HepG2 (cell line): Measurements from ENCODE around the gene ATP8B1. TPM values are rescaled to one million over a fixed set of nuclear protein-coding genes. Genes with fewer than 3 reads are reported as not detected.
A peak's percentile ranks its signal among the peaks of the same experiment; 100 is the strongest.

ENCODE experiments used
- CBX2 ChIP-seq, 2 experiments: fragments of 200-600 bp in 1 of 2; sonication (generic); formaldehyde crosslinking in 1 of 2; IDR thresholded peaks; 2 replicates each; pipeline versions ENCODE4 v1.7.0 to v1.8.1; 2018 to 2022; ENCODE audit warnings: low read depth in 2 of 2, low read length in 1 of 2, mild to moderate bottlenecking in 1 of 2, missing genetic modification reagents in 1 of 2
- CREB1 ChIP-seq, 2 experiments: fragments of 450-650 bp in 1 of 2; IDR thresholded peaks; 2 replicates each; pipeline ENCODE4 v1.6.1; 2016 to 2017; ENCODE audit warnings: control low read depth in 1 of 2, mild to moderate bottlenecking in 1 of 2, missing compliant biosample characterization in 1 of 2, missing genetic modification characterization in 1 of 2
- ELF1 ChIP-seq: sonication (generic); formaldehyde crosslinking; IDR thresholded peaks from 2 replicates; pipeline ENCODE4 v1.4.0; 2020; ENCODE audit warnings: missing genetic modification reagents
- GPN1 ChIP-seq: sonication (generic); formaldehyde crosslinking; IDR thresholded peaks from 2 replicates; pipeline ENCODE4 v1.5.1; 2020; ENCODE audit warnings: missing genetic modification reagents, borderline replicate concordance
- HNRNPUL1 ChIP-seq: fragments of 200-400 bp; formaldehyde crosslinking; IDR thresholded peaks from 2 replicates; pipeline ENCODE4 v1.6.1; 2017; ENCODE audit warnings: low read depth, mild to moderate bottlenecking, low read length, moderate library complexity
- KDM5B ChIP-seq: sonication (generic); formaldehyde crosslinking; IDR thresholded peaks from 2 replicates; pipeline ENCODE4 v1.4.0; 2020; ENCODE audit warnings: missing genetic modification reagents, mild to moderate bottlenecking, borderline replicate concordance
- NFYB ChIP-seq: sonication (generic); formaldehyde crosslinking; IDR thresholded peaks from 2 replicates; pipeline ENCODE4 v1.4.0; 2020; ENCODE audit warnings: missing genetic modification reagents
- SATB2 ChIP-seq: sonication (generic); formaldehyde crosslinking; IDR thresholded peaks from 2 replicates; pipeline ENCODE4 v1.5.0; 2020; ENCODE audit warnings: missing genetic modification reagents
- TERF1 ChIP-seq: sonication (generic); formaldehyde crosslinking; IDR thresholded peaks from 2 replicates; pipeline ENCODE4 v1.8.0; 2022; ENCODE audit warnings: mild to moderate bottlenecking, missing genetic modification reagents, moderate library complexity
- TFDP2 ChIP-seq: sonication (generic); formaldehyde crosslinking; IDR thresholded peaks from 2 replicates; pipeline ENCODE4 v1.4.0; 2020; ENCODE audit warnings: missing genetic modification reagents
- ZNF124 ChIP-seq: sonication (generic); formaldehyde crosslinking; IDR thresholded peaks from 2 replicates; pipeline ENCODE4 v1.4.0; 2020; ENCODE audit warnings: missing genetic modification reagents
- ZNF34 ChIP-seq: sonication (generic); formaldehyde crosslinking; IDR thresholded peaks from 2 replicates; pipeline ENCODE4 v1.4.0; 2020; ENCODE audit warnings: mild to moderate bottlenecking, missing genetic modification reagents, borderline replicate concordance
- ZNF350 ChIP-seq: sonication (generic); formaldehyde crosslinking; IDR thresholded peaks from 2 replicates; pipeline ENCODE4 v1.4.0; 2020; ENCODE audit warnings: mild to moderate bottlenecking, low read depth, missing genetic modification reagents, borderline replicate concordance
- ZNF496 ChIP-seq: sonication (generic); formaldehyde crosslinking; IDR thresholded peaks from 2 replicates; pipeline ENCODE4 v1.8.1; 2023; ENCODE audit warnings: mild to moderate bottlenecking, moderate library complexity, missing genetic modification reagents; ENCODE audit not compliant: insufficient replicate concordance
- polyA plus RNA-seq, 8 experiments: library from polyadenylated mRNA; depleted of rRNA in 3 of 8; stranded (reverse) in 7 of 8; unstranded in 1 of 8; fragments of >200 nt; fragmentation: Illumina TruSeq in 4 of 8; extraction: Trizol in 4 of 8; gene quantifications; 2 replicates each; pipeline versions ENCODE4 v1.2.1 to v1.2.3, GENCODE V29; 2011 to 2016; ENCODE audit warnings: low read depth in 4 of 8, missing spikeins in 1 of 8, mixed read lengths in 1 of 8; ENCODE audit not compliant: insufficient read depth in 1 of 8
- total RNA-seq, 5 experiments: library from RNA; depleted of rRNA; stranded (reverse); fragments of >200 nt; fragmentation: Illumina TruSeq; extraction: Trizol; gene quantifications; 2 replicates each; pipeline ENCODE4 v1.2.3, GENCODE V29; 2016; ENCODE audit warnings: low read depth in 1 of 5
- TF ChIP-seq, protein P1 (sequence below): sonication (generic); formaldehyde crosslinking; conservative IDR thresholded peaks from 2 replicates; pipeline ENCODE4 v1.4.0; 2020; ENCODE audit warnings: mild to moderate bottlenecking, missing genetic modification reagents, moderate library complexity
- TF ChIP-seq, protein P2 (sequence below): sonication (generic); formaldehyde crosslinking; conservative IDR thresholded peaks from 2 replicates; pipeline ENCODE4 v1.4.0; 2020; ENCODE audit warnings: missing genetic modification reagents

ATP8B1 gene
- total and polyA plus RNA-seq, 2 of the 13 experiments (the other 11 are each of a cell fraction or from before 2014, with no cell fraction given), result 2.8 to 4.0 TPM

DNA sequence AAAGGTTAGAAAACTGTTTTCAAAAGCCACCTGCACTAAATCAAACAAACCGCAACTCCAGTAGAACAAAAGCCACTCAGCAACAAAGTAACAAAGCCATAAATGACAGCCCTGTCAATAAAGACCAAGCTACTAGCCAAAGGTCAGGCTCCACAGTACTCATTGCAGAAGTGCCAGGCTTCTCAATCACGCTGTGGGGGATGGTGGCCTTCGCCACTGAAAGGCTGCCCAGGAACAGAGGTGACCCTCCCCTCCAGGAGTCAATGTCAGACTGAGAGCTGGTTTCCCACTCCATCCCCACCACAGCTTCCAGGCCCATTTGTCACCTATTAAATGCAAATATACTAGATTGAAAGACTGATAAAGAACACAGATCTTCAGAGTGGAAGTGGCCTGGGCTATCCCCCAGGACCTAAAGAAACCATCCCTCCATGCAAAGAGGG, 5.9 kb downstream of the ATP8B1 start (continued):
- TF ChIP-seq ZNF350 (CRISPR knock-in tag) (peak; percentile 55; the same call in 1 of the 2 replicates), TFDP2 (CRISPR knock-in tag) (0 out of 2 replicates have a peak, but pooled peaks have one; percentile 34), ZNF34 (CRISPR knock-in tag) (no peak), ZNF496 (CRISPR knock-in tag) (no peak), CREB1 (IDR thresholded peaks at IDR 0.05) (0 out of 2 replicates have a peak, but pooled peaks have one; percentile 13), CREB1 (CRISPR knock-in tag; IDR thresholded peaks at IDR 0.05) (peak; percentile 50; the same call in 1 of the 2 replicates), SATB2 (CRISPR knock-in tag) (0 out of 2 replicates have a peak, but pooled peaks have one; percentile 41), ELF1 (CRISPR knock-in tag) (no peak; the same call in 1 of the 2 replicates), ZNF124 (CRISPR knock-in tag) (peak; percentile 67), HNRNPUL1 (no peak), KDM5B (CRISPR knock-in tag) (peak; percentile 28; the same call in 1 of the 2 replicates), CBX2 (IDR thresholded peaks at IDR 0.05; ENCODE audit: low read depth, low read length) (no peak), CBX2 (CRISPR knock-in tag; IDR thresholded peaks at IDR 0.05; ENCODE audit: low read depth) (no peak), NFYB (CRISPR knock-in tag) (no peak), TERF1 (CRISPR knock-in tag) (no peak), GPN1 (CRISPR knock-in tag) (no peak)
- TF ChIP-seq, protein P1, sequence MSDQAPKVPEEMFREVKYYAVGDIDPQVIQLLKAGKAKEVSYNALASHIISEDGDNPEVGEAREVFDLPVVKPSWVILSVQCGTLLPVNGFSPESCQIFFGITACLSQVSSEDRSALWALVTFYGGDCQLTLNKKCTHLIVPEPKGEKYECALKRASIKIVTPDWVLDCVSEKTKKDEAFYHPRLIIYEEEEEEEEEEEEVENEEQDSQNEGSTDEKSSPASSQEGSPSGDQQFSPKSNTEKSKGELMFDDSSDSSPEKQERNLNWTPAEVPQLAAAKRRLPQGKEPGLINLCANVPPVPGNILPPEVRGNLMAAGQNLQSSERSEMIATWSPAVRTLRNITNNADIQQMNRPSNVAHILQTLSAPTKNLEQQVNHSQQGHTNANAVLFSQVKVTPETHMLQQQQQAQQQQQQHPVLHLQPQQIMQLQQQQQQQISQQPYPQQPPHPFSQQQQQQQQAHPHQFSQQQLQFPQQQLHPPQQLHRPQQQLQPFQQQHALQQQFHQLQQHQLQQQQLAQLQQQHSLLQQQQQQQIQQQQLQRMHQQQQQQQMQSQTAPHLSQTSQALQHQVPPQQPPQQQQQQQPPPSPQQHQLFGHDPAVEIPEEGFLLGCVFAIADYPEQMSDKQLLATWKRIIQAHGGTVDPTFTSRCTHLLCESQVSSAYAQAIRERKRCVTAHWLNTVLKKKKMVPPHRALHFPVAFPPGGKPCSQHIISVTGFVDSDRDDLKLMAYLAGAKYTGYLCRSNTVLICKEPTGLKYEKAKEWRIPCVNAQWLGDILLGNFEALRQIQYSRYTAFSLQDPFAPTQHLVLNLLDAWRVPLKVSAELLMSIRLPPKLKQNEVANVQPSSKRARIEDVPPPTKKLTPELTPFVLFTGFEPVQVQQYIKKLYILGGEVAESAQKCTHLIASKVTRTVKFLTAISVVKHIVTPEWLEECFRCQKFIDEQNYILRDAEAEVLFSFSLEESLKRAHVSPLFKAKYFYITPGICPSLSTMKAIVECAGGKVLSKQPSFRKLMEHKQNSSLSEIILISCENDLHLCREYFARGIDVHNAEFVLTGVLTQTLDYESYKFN (CRISPR knock-in tag), result peak; percentile 96
- TF ChIP-seq, protein P2, sequence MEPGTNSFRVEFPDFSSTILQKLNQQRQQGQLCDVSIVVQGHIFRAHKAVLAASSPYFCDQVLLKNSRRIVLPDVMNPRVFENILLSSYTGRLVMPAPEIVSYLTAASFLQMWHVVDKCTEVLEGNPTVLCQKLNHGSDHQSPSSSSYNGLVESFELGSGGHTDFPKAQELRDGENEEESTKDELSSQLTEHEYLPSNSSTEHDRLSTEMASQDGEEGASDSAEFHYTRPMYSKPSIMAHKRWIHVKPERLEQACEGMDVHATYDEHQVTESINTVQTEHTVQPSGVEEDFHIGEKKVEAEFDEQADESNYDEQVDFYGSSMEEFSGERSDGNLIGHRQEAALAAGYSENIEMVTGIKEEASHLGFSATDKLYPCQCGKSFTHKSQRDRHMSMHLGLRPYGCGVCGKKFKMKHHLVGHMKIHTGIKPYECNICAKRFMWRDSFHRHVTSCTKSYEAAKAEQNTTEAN (CRISPR knock-in tag), result peak; percentile 87
